ENCODE measurements around the gene CYBB.

GRCh38 chrX:37847733-37848197 is 67.9 kb downstream of the CYBB start:
- TF ChIP-seq JUND (IDR thresholded peaks at IDR 0.05) (no peak), FOXM1 (IDR thresholded peaks at IDR 0.05; ENCODE audit: low read depth) (no peak), CTCF (IDR thresholded peaks at IDR 0.05) (no peak), TAF1 (IDR thresholded peaks at IDR 0.05; ENCODE audit: borderline replicate concordance, low read depth, low read length) (no peak), GABPA (IDR thresholded peaks at IDR 0.05; ENCODE audit: low read depth) (no peak), MAX (IDR thresholded peaks at IDR 0.05; ENCODE audit: low read depth) (no peak; the same call in 1 of the 2 replicates), RAD21 (IDR thresholded peaks at IDR 0.05; ENCODE audit: low read length) (no peak), SIN3A (IDR thresholded peaks at IDR 0.05; ENCODE audit: borderline replicate concordance, low read depth, low read length) (no peak)

All from SK-N-SH (cell line).